OCI-LY1 (cell line): ENCODE results near the gene CHCHD3.

Experiments used
- H2AFZ ChIP-seq: fragments of 200-600 bp; sonication (generic), shearing (Covaris generic); 2 replicates; pipeline ENCODE4 v1.6.0; 2014; ENCODE audit warnings: antibody characterized with exemption, mild to moderate bottlenecking, low read length
- H3F3A ChIP-seq: fragments of 200-600 bp; sonication (generic), shearing (Covaris generic); 2 replicates; pipeline ENCODE4 v1.6.0; 2014; ENCODE audit warnings: mild to moderate bottlenecking, antibody characterized with exemption, low read length, moderate library complexity; ENCODE audit not compliant: insufficient read depth
- H3K27ac ChIP-seq: fragments of 200-600 bp; sonication (generic); 2 replicates; pipeline ENCODE4 v1.5.1; 2014; ENCODE audit warnings: low read length, mixed run types, mild to moderate bottlenecking, low read depth; ENCODE audit not compliant: poor library complexity, severe bottlenecking
- H3K27me3 ChIP-seq: fragments of 200-600 bp; sonication (generic); 2 replicates; pipeline ENCODE4 v1.6.0; 2014; ENCODE audit warnings: antibody characterized with exemption, mild to moderate bottlenecking, low read length, moderate library complexity; ENCODE audit not compliant: insufficient read depth
- H3K36me3 ChIP-seq: fragments of 200-600 bp; sonication (generic); 2 replicates; pipeline ENCODE4 v1.6.1; 2014; ENCODE audit warnings: mild to moderate bottlenecking, antibody characterized with exemption, low read length, moderate library complexity, mixed read lengths; ENCODE audit not compliant: insufficient read depth
- H3K4me1 ChIP-seq: fragments of 200-600 bp; sonication (generic); 2 replicates; pipeline ENCODE4 v1.5.1; 2014; ENCODE audit warnings: mild to moderate bottlenecking, low read length, moderate library complexity; ENCODE audit not compliant: insufficient read depth, severe bottlenecking
- H3K4me2 ChIP-seq: fragments of 200-600 bp; sonication (generic), shearing (Covaris generic); 2 replicates; pipeline ENCODE4 v1.6.1; 2014; ENCODE audit warnings: low read length
- H3K4me3 ChIP-seq: fragments of 200-600 bp; sonication (generic); 2 replicates; pipeline ENCODE4 v1.5.1; 2014; ENCODE audit warnings: low read length, low read depth, mild to moderate bottlenecking, mixed read lengths; ENCODE audit not compliant: poor library complexity, severe bottlenecking
- H3K79me2 ChIP-seq: fragments of 200-600 bp; shearing (Covaris generic); 2 replicates; pipeline ENCODE4 v1.6.1; 2016; ENCODE audit warnings: mixed run types, low read length, mixed read lengths; ENCODE audit not compliant: insufficient read depth
- H3K9ac ChIP-seq: fragments of 200-600 bp; sonication (generic), shearing (Covaris generic); 2 replicates; pipeline ENCODE4 v1.6.1; 2014; ENCODE audit warnings: mild to moderate bottlenecking, low read length, mixed read lengths
- H3K9me2 ChIP-seq: fragments of 200-600 bp; sonication (generic), shearing (Covaris generic); 2 replicates; pipeline ENCODE4 v1.6.1; 2014; ENCODE audit warnings: low read depth, mild to moderate bottlenecking, low read length, mixed read lengths
- H3K9me3 ChIP-seq: fragments of 200-600 bp; shearing (Covaris generic); 2 replicates; pipeline ENCODE4 v1.6.1; 2014; ENCODE audit warnings: low read length, mixed read lengths
- H4K20me1 ChIP-seq: fragments of 200-600 bp; sonication (generic), shearing (Covaris generic); 2 replicates; pipeline ENCODE4 v1.6.0; 2016; ENCODE audit warnings: mild to moderate bottlenecking, low read length; ENCODE audit not compliant: insufficient read depth
- CTCF ChIP-seq: fragments of 200-600 bp; sonication (generic), shearing (Covaris generic); IDR thresholded peaks from 2 replicates; pipeline ENCODE4 v1.5.1; 2017; ENCODE audit warnings: mild to moderate bottlenecking, antibody characterized with exemption, low read length, moderate library complexity, mixed read lengths
- EZH2 ChIP-seq: fragments of 200-600 bp; sonication (generic), shearing (Covaris generic); IDR thresholded peaks from 2 replicates; pipeline ENCODE4 v1.8.0; 2017; ENCODE audit warnings: borderline replicate concordance, mixed run types, mild to moderate bottlenecking, antibody characterized with exemption, low read length, moderate library complexity, mixed read lengths

CHCHD3 gene

GRCh38 chr7:132743974-132744373, 337.9 kb downstream of the CHCHD3 start:
- no peaks in the 10 kb centered on the region for H3K79me2 ChIP-seq
- H3K9me3 ChIP-seq, result peaks cover 2% of the 10 kb centered on the region; the same call in 1 of the 2 replicates
- H3K4me3 ChIP-seq, result no peak overlapping the region
- H3K4me1 ChIP-seq, result no peaks in the 10 kb centered on the region
- no peak overlapping the region for H3K27ac ChIP-seq
- H3K9ac ChIP-seq, result no peak overlapping the region
- no peaks in the 10 kb centered on the region for H3K36me3 ChIP-seq
- TF ChIP-seq EZH2, result no peak
- no peak for TF ChIP-seq CTCF
- H3K9me2 ChIP-seq, result no peaks in the 10 kb centered on the region
- no peak overlapping the region for H2AFZ ChIP-seq
- H3K27me3 ChIP-seq, result no peaks in the 10 kb centered on the region
- no peaks in the 10 kb centered on the region for H3F3A ChIP-seq
- no peaks in the 10 kb centered on the region for H4K20me1 ChIP-seq
- H3K4me2 ChIP-seq, result no peak overlapping the region

DNA sequence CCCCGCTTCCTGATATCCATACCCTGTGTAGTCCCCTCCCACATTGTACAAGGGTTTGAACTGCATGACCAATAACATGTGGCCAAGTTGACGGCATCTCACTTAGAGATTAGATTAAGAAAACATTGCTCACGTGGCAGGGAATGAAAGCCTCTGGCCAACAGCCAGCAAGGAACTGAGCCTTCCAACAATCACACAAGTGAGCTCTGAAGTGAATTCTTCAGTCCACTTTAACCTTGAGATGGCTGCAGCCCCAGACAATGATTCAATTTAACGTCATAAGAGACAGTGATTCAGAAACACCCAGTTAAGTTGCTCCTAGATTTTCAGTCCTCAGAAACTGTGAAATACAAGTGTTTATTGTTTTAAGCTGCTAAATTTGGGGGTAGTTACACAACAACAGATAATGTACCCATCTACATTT, 339.7 kb downstream of the CHCHD3 start:
- H2AFZ ChIP-seq, result no peak overlapping the region
- H4K20me1 ChIP-seq, result no peaks in the 10 kb centered on the region
- no peak overlapping the region for H3K27ac ChIP-seq
- no peaks in the 10 kb centered on the region for H3K36me3 ChIP-seq
- no peak overlapping the region for H3K4me2 ChIP-seq
- no peak overlapping the region for H3K9ac ChIP-seq
- no peak overlapping the region for H3K4me3 ChIP-seq
- no peaks in the 10 kb centered on the region for H3K27me3 ChIP-seq
- H3K4me1 ChIP-seq, result no peaks in the 10 kb centered on the region
- H3K9me3 ChIP-seq, result peaks cover 2% of the 10 kb centered on the region; the same call in 1 of the 2 replicates
- TF ChIP-seq EZH2, result no peak
- no peak for TF ChIP-seq CTCF
- H3K9me2 ChIP-seq, result no peaks in the 10 kb centered on the region
- H3K79me2 ChIP-seq, result no peaks in the 10 kb centered on the region
- H3F3A ChIP-seq, result no peaks in the 10 kb centered on the region

DNA sequence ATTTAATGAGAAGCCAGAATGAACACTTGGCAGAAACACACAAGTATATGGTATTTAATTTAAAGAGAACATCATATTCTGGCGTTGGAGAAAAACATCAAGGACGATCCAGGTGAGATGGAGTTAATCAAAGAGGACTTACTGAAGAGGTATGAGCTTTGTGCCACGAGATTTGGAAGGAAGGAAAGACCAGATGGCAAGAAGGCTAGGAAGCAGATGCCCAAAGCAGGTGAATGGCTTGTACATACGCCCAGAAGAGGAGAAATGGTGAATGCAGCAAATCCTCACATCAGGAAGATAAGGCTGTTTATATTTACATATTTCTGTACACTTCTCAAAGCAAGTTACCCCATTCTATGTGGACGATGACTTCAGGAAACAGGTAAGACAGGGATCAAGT, 341.7 kb downstream of the CHCHD3 start:
- no peak overlapping the region for H3K4me3 ChIP-seq
- no peaks in the 10 kb centered on the region for H3K4me1 ChIP-seq
- no peaks in the 10 kb centered on the region for H3K36me3 ChIP-seq
- H3K79me2 ChIP-seq, result no peaks in the 10 kb centered on the region
- no peak overlapping the region for H3K4me2 ChIP-seq
- no peaks in the 10 kb centered on the region for H4K20me1 ChIP-seq
- no peak overlapping the region for H2AFZ ChIP-seq
- no peak overlapping the region for H3K27ac ChIP-seq
- H3K9ac ChIP-seq, result no peak overlapping the region
- H3K9me2 ChIP-seq, result no peaks in the 10 kb centered on the region
- H3K9me3 ChIP-seq, result peaks cover 2% of the 10 kb centered on the region; the same call in 1 of the 2 replicates
- TF ChIP-seq CTCF (no peak), EZH2 (no peak)
- no peaks in the 10 kb centered on the region for H3F3A ChIP-seq
- no peaks in the 10 kb centered on the region for H3K27me3 ChIP-seq
